Activated CD4-positive, alpha-beta T cell treated with anti-CD3 and anti-CD28 coated beads, Interleukin-2, amount 10 ng/mL, durations not matched to agents 24 days and 14 days (primary cell): ENCODE measurements around the gene MRPL9. TPM values are rescaled to one million over a fixed set of nuclear protein-coding genes. Genes with fewer than 3 reads are reported as not detected.

Experiments used
- total RNA-seq: library from RNA; stranded (reverse); gene quantifications from 2 replicates; pipeline ENCODE4 v1.2.3, GENCODE V29; 2022

MRPL9 gene
- total RNA-seq, 1 donor from 2014 or later, result 136 TPM

Other genes with a start within 250 kb of the MRPL9 start
- 1.7 and 2.1 TPM in 2 replicates for gene TUFT1, start 223.2 kb downstream of the MRPL9 start, total RNA-seq
- 31.6 and 33.1 TPM in 2 replicates for gene SNX27, start 151.4 kb downstream of the MRPL9 start, total RNA-seq
- not detected in 2 replicates for gene CELF3, start 46.7 kb downstream of the MRPL9 start, total RNA-seq
- gene RIIAD1, start 42.0 kb downstream of the MRPL9 start, total RNA-seq, result not detected in 2 replicates
- gene TDRKH, start 27.0 kb upstream of the MRPL9 start, total RNA-seq, result 12.7 and 13.3 TPM in 2 replicates
- not detected in 2 replicates for gene LINGO4, start 41.9 kb upstream of the MRPL9 start, total RNA-seq
- gene RORC, start 68.3 kb upstream of the MRPL9 start, total RNA-seq, result 1.0 and 1.3 TPM in 2 replicates
- 0.86 and 1.5 TPM in 2 replicates for gene C2CD4D, start 76.3 kb upstream of the MRPL9 start, total RNA-seq
- gene THEM5, start 90.2 kb upstream of the MRPL9 start, total RNA-seq, result not detected in 2 replicates
- 26.9 and 30.6 TPM in 2 replicates for gene THEM4, start 146.0 kb upstream of the MRPL9 start, total RNA-seq
- 103 and 107 TPM in 2 replicates for gene S100A10, start 230.4 kb upstream of the MRPL9 start, total RNA-seq